Stimulated activated CD4-positive, alpha-beta T cell treated with anti-CD3 and anti-CD28 coated beads, Interleukin-1b, Interleukin-23, amount 100 ng/mL, for 1 hour (primary cell): ENCODE measurements around the gene NRXN2.

ENCODE experiments used
- DNase-seq, 2 donors: peaks; one replicate each; pipeline ENCODE4 v3.0.0-alpha.2; 2020; ENCODE audit warnings: low read depth in 2 of 2

Gene NRXN2

GRCh38 chr11:64629796-64630562 is 93.0 kb downstream of the NRXN2 start:
- DNase-seq, result no peak

DNA sequence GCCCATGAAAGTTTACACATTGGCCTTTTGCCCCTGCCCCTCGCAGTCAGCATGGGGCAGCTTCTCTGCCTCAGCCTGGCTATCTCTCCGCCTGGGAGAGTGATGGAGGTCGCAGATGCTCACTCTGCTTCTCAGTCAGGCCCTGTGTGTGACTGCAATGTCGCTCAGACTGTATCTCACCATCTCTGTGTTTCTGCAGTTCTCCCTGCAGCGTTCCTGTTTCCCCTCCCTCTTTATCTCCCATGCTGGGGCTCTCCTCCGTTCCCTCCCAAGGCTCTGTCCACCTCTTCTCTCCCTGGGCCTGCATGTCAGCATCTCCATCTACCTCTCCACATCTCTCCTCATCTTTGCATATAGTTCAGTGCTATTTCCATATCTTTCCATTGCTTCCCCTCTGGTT is 93.9 kb downstream of the NRXN2 start:
- DNase-seq, result no peak

- no peak for DNase-seq
Observed at GRCh38 chr11:64628596-64628995, 94.4 kb downstream of the NRXN2 start.

DNA sequence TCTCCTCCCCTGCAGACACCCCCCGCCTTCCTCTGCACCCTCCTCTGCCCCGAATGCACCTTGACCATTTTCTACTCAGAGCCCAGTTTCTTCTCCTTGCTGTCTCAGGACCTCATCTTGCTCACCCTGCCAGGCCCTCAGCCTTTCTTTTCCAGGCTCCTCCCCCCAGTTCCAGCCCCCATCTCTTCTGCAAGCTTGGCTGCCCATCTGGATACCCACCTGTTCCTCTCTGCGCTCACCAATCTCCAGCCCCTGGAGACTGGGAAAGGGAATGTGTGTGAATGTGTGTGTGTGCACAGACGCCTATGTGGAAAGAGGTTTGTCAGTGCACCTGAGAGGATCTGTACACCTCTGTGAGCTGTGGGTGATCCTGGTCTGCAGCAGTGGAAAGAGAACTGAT is 95.6 kb downstream of the NRXN2 start:
- DNase-seq, result no peak

DNA sequence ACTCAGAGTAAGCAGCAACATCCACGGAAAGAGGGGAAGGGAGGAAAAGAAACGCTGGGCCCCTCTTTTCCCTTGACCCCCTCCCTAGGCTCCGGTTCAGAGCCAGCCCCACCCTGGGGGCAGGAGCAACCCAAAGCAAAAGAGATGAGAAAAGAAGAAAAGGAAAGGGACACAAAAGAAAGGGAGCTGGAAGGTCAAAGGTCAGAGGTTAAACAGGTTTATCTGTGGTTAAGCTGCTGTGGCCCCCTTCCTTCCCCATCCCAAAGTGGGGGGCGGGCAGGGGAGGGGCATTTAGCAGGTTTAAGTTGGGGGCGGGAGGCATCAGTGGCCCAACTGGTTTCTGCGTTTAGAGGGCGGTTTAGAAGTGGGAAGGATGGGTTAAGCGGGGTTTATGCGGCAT is 96.4 kb downstream of the NRXN2 start:
- no peak for DNase-seq

DNA sequence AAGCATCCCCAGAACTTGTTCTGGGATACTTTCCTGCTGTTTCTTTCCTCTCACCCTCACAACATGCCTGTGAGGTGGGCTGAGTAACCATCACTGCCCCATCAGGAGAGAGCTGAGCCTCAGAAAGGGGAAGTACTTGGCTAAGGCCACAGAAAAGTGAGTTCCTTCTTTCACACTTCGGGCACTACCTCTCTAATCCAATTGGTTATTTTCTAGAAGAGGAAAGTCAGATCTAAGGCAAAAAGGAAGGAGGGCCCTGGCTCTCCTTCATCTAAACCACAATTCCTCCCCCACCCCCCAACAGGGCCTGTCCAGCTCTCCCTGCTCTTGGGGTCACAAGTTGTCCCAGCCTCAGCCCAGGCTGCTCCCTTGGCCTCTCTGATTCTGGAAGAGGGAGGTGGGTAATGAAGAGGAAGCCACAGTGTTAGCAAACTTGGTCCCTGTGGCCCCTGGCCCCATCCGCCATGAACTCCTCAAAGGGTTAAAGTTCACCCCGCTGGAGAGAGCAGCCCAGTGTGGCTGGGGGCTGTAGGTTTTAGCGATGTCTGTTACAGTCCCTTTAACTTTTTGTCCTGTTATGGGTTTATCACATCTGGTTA is 98.0 kb downstream of the NRXN2 start:
- no peak for DNase-seq

GRCh38 chr11:64622681-64623080 is 100.3 kb downstream of the NRXN2 start:
- DNase-seq, result no peak

- no peak for DNase-seq
Observed at GRCh38 chr11:64621283-64622019, 101.5 kb downstream of the NRXN2 start.

GRCh38 chr11:64620381-64620971 is 102.5 kb downstream of the NRXN2 start:
- no peak for DNase-seq

- DNase-seq, result no peak
Observed at GRCh38 chr11:64619811-64620380, 103.1 kb downstream of the NRXN2 start.

DNA sequence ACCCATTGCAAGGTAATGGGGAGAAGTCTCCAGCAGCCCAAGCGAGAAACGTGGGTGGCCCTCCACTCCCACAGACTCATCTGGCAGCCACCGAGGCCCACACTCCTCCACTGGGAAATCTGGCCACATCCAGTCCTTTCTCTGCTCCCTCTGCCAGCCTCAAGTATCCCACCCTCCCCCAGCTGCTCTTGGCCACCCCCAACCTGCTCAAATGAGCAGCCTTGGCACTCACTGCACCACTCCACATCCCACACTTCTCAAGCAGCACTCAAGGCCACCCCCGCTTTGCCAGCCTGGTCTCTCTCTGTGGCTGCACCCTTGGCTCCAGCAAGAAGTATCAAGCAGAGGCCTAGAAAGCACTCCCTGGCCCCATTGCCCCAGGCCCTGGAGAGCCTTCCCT is 103.8 kb downstream of the NRXN2 start:
- no peak for DNase-seq

GRCh38 chr11:64616817-64617216 is 106.2 kb downstream of the NRXN2 start:
- DNase-seq, result no peak

DNA sequence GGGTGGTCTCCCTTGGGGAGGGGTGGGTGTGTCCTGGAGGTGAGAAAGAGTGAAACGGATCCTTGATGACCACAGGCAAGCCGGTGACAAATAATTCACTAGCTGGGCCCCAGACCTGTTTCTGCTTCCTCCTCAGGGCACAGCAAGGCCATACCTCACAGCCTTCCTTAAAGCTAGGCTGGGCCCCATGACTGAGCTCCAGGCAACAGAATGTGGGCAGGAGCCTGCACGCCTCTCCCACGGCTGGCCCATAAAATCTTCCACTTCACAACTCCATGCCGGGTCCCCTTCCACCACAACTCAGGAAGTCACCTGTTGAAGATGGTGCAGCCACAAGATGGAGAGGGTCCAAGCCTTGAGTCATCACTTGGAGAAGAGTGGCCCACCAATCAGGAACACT is 108.1 kb downstream of the NRXN2 start:
- DNase-seq, result no peak

GRCh38 chr11:64613648-64614047 is 109.3 kb downstream of the NRXN2 start:
- no peak for DNase-seq

GRCh38 chr11:64611869-64612646 is 110.9 kb downstream of the NRXN2 start:
- DNase-seq, result no peak

DNA sequence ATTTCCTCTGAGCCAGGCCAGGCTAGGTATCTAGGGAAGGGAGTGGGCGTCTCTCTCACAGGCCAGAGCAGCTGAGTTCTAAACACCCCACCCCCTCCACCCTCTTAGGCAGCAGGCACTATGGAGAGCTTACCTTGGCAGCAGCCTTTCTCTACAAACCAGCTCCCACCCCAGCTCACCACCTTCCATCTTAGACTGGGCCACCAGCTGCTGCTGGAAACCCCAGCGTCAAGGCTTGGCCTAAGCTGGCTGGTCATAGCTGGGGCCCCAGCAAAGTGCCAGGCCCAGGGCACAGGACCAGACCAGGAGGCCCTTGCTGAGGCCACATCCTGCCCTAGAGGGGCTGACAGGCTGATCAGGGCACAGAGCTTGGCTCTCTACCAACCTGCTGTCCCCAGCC is 111.8 kb downstream of the NRXN2 start:
- DNase-seq, result no peak

DNA sequence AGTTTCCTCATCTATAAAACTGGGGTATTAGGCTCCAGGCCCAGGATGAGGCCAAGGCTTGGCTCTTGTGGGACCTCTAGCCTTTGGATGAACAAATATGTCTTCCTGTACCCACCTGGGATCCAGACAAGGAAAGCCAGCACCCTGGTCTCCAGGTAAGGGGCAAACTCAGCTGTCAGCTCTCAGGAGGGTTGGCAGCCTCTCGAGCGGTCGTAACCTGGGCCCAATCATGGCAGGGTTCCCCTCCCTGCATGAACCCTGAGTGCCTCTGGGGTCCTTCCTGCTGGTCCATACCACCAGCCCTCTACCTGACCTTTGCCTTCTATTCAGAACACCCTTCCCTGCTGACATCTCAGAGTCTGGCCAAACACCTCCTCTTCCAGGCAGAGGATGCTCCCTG is 112.4 kb downstream of the NRXN2 start:
- DNase-seq, result no peak

DNA sequence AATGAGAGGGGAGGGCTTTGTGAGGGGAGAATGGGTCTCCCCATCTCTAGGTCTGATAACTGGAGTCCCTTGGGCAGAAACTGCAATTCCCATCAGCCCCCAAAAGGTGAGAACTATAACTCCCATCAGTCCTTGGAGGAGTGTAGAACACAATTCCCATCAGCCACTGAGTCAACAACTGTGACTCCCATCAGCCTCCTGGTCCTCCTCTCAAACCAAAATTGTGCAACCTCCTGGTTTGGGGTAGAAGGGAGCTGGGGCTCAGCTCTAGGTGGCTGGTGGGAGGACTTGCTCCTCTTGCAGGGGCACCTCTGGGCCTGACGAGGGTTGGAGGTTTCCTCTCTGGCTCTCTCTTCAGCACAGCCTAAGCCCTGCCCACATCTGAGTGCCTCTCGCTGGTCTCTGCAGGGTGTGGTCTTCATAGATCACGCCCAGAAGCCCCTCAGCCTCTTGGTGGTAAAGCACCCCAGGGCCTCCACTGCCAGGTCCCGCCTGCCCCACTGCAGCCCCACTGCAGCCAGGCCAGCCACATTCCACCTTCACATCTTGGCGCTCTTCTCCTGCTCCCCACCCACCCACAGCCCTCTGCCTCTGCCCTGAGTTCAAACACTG is 113.5 kb downstream of the NRXN2 start:
- no peak for DNase-seq

DNA sequence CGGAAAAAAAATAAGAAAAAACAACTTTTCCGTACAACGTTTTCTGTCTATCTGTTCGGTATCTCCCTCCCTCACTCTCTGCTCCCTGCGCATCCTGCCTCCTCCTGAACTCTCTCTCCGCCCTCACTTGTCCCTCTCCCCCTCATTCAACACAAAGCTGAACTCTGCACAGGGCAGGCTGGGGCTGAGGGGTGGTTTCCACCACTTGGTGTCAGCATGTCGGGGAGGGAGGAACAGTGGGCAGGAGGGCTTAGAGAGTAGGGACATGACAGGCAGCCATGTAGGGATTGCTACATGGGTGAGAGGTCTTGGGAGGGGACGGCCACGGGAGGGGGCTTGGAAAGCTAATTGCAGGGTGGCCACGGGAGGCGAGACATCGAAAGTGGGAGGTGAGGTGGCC is 114.4 kb downstream of the NRXN2 start:
- no peak for DNase-seq

DNA sequence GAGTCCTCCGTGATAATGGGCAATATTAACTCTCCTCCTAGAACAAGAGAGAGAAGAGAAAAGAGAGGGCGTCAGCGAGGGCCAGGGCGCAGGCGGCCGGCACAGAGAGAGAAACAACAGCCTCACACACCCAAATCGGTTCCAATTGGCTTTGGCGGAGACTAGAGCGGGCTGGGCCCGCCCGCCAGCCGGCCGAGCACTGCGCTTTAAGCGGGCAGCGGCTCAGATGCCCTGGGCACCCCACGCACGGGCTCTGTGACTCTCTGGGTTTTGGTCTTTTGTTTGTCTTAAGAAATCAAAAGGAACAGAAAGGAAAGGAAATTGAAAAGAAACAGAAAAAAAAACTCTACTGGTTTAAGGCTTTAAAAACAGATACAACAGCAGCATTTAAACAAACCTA is 115.0 kb downstream of the NRXN2 start:
- no peak for DNase-seq

GRCh38 chr11:64607381-64607985 is 115.5 kb downstream of the NRXN2 start:
- DNase-seq, result no peak
